Calu3 (cell line): ENCODE results near the gene CNDP2. TPM values are rescaled to one million over a fixed set of nuclear protein-coding genes. Genes with fewer than 3 reads are reported as not detected.

Experiments
- BruUV-seq: library from RNA; stranded (reverse); fragments of 400-500 nt; replicated peaks from 2 replicates; lab custom pipeline; 2021; lab: Mats Ljungman, UMichigan
- CTCF ChIA-PET: fragments of 300-600 bp; sonication (Branson Sonifier 250); formaldehyde crosslinking; loops from one replicate; lab custom pipeline; 2022; ENCODE audit warnings: antibody characterized with exemption; lab: Charles Lee
- DNase-seq: peaks from one replicate; pipeline ENCODE4 v3.0.0; 2022
- H3K27ac Mint-ChIP-seq: one replicate; pipeline ENCODE4 v1.8.0; 2022; ENCODE audit warnings: mixed read lengths; ENCODE audit not compliant: unreplicated experiment
- H3K27me3 Mint-ChIP-seq: one replicate; pipeline ENCODE4 v1.8.0; 2022; ENCODE audit warnings: mixed read lengths; ENCODE audit not compliant: unreplicated experiment
- H3K36me3 Mint-ChIP-seq: one replicate; pipeline ENCODE4 v1.8.0; 2022; ENCODE audit warnings: mild to moderate bottlenecking, moderate library complexity, mixed read lengths; ENCODE audit not compliant: insufficient read depth, unreplicated experiment
- H3K4me1 Mint-ChIP-seq: one replicate; pipeline ENCODE4 v1.8.0; 2022; ENCODE audit warnings: mild to moderate bottlenecking, low read depth, mixed read lengths; ENCODE audit not compliant: unreplicated experiment
- H3K4me3 Mint-ChIP-seq: one replicate; pipeline ENCODE4 v1.8.0; 2022; ENCODE audit warnings: mild to moderate bottlenecking, low read depth, moderate library complexity, mixed read lengths; ENCODE audit not compliant: unreplicated experiment
- H3K9me3 Mint-ChIP-seq: one replicate; pipeline ENCODE4 v1.8.0; 2022; ENCODE audit warnings: low read depth, mixed read lengths; ENCODE audit not compliant: unreplicated experiment
- intact Hi-C: fragments of 100-400 bp; cut with micrococcal nuclease; formaldehyde crosslinking; loops from one replicate; pipeline ENCODE4 v1.10.0; 2022; ENCODE audit not compliant: unreplicated experiment
- total RNA-seq: library from RNA; stranded (reverse); gene quantifications from 2 replicates; pipeline ENCODE4 v1.2.3, GENCODE V29; 2022
- TF ChIP-seq, protein P1 (sequence below): fragments of 200-600 bp; IDR thresholded peaks from one replicate; pipeline ENCODE4 v1.8.0; 2022; ENCODE audit warnings: antibody characterized with exemption; ENCODE audit not compliant: unreplicated experiment

The CNDP2 gene
- total RNA-seq, 1 experiment from 2014 or later, result 279 TPM

DNA sequence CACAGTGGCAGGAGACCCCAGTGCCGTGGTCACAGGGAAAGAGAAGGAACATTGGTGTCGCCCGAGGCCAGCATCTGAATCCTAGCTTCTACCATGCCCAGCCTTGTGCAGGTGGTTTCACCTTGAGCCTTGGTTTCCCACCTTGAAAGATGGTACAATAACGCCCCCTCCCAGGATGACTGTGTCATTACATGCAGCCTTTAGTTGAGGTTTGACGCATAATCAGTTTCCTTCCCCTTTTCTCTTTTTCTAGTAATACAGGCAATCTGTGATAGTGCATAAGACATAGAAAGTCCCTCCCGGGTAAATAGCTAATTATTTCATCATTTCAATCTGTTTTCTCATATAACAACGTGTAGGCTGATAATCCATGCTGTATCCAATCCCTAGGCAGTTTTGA, 71.7 kb downstream of the CNDP2 start:
- TF ChIP-seq, protein P1, sequence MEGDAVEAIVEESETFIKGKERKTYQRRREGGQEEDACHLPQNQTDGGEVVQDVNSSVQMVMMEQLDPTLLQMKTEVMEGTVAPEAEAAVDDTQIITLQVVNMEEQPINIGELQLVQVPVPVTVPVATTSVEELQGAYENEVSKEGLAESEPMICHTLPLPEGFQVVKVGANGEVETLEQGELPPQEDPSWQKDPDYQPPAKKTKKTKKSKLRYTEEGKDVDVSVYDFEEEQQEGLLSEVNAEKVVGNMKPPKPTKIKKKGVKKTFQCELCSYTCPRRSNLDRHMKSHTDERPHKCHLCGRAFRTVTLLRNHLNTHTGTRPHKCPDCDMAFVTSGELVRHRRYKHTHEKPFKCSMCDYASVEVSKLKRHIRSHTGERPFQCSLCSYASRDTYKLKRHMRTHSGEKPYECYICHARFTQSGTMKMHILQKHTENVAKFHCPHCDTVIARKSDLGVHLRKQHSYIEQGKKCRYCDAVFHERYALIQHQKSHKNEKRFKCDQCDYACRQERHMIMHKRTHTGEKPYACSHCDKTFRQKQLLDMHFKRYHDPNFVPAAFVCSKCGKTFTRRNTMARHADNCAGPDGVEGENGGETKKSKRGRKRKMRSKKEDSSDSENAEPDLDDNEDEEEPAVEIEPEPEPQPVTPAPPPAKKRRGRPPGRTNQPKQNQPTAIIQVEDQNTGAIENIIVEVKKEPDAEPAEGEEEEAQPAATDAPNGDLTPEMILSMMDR, result no peak
- peaks cover 6% of the 10 kb centered on the region for H3K9me3 Mint-ChIP-seq
- H3K4me1 Mint-ChIP-seq, result no peaks in the 10 kb centered on the region
- H3K4me3 Mint-ChIP-seq, result no peak overlapping the region
- peaks cover 75% of the 10 kb centered on the region for H3K27me3 Mint-ChIP-seq
- intact Hi-C loops, result no loop called here
- no peak for DNase-seq
- H3K27ac Mint-ChIP-seq, result no peak overlapping the region
- CTCF ChIA-PET, result interaction anchor here (0.9 kb wide), 1 partner anchor 16 kb away, joined by 3 read pairs; no protein-coding TSS in a partner anchor
- BruUV-seq, result no TSS peak
- no peaks in the 10 kb centered on the region for H3K36me3 Mint-ChIP-seq

DNA sequence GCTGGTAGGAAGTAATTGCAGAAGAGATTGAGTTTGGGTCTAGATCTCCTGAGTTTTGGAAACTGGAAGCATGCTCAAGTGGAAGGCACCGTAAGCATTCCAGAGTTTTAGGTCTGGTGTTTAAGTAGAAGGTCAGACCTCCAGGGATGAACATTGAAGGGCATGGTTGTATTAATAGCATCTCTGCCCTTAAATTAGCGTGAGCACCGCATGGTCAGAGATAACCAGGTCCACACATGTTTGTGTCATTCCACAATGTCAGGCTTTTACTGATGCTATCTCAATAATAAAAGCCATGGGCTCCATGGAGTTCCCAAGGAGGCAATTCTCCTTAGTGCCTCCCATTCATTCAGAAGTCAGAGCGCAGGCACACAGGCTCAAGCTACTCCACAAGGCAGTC, 73.2 kb downstream of the CNDP2 start:
- Mint-ChIP-seq H3K27me3 (peaks cover 70% of the 10 kb centered on the region), H3K4me1 (no peaks in the 10 kb centered on the region), H3K4me3 (no peak overlapping the region), H3K36me3 (no peaks in the 10 kb centered on the region), H3K27ac (no peak overlapping the region), H3K9me3 (peaks cover 9% of the 10 kb centered on the region)
- CTCF ChIA-PET, result no interaction called here
- intact Hi-C loops, result no loop called here
- TF ChIP-seq, protein P1, result no peak
- no TSS peak for BruUV-seq
- no peak for DNase-seq

DNA sequence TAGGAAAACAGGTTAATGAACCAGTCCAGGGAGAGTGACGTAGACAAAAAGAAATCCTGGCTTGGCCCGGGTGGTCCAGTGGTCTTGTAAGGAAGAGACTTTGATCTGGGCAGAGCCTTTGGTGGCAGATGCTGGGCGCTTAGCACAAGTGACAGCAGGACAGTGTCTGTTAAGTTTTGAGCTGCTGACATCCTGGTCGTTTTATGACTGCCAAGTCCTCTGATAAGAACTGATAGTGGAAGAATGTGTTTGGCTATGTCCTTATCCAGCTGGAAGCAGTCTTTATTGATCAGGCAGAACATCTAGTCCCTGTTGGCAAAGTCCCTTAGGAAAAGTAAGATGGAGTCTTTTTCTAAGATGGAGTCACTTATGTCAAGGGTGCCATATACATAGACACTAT, 74.1 kb downstream of the CNDP2 start:
- H3K27me3 Mint-ChIP-seq, result peaks cover 61% of the 10 kb centered on the region
- no TSS peak for BruUV-seq
- peaks cover 9% of the 10 kb centered on the region for H3K9me3 Mint-ChIP-seq
- H3K36me3 Mint-ChIP-seq, result no peaks in the 10 kb centered on the region
- H3K4me1 Mint-ChIP-seq, result no peaks in the 10 kb centered on the region
- no peak overlapping the region for H3K4me3 Mint-ChIP-seq
- H3K27ac Mint-ChIP-seq, result no peak overlapping the region
- DNase-seq, result no peak
- intact Hi-C loops, result no loop called here
- CTCF ChIA-PET, result interaction anchor here (0.6 kb wide), 2 partner anchors 39 to 772 kb away, joined by 4 read pairs; no protein-coding TSS in a partner anchor
- TF ChIP-seq, protein P1, result no peak

- intact Hi-C loops, result no loop called here
- TF ChIP-seq, protein P1, result no peak
- Mint-ChIP-seq H3K36me3 (no peaks in the 10 kb centered on the region), H3K4me1 (no peaks in the 10 kb centered on the region), H3K4me3 (no peak overlapping the region), H3K9me3 (peaks cover 8% of the 10 kb centered on the region), H3K27ac (no peak overlapping the region), H3K27me3 (peaks cover 55% of the 10 kb centered on the region)
- DNase-seq, result no peak
- BruUV-seq, result no TSS peak
- CTCF ChIA-PET, result no interaction called here
Observed at GRCh38 chr18:74571895-74572680, 75.9 kb downstream of the CNDP2 start.
